Activated T-cell treated with anti-CD3 and anti-CD28 coated beads, Interleukin-2, amount 50 U/mL, for 48 hours (primary cell): ENCODE data around the gene TMEM232.

Experiments used
- DNase-seq, 2 experiments: peaks; one replicate each; pipeline ENCODE4 v3.0.0-alpha.2; 2020

The TMEM232 gene

DNA sequence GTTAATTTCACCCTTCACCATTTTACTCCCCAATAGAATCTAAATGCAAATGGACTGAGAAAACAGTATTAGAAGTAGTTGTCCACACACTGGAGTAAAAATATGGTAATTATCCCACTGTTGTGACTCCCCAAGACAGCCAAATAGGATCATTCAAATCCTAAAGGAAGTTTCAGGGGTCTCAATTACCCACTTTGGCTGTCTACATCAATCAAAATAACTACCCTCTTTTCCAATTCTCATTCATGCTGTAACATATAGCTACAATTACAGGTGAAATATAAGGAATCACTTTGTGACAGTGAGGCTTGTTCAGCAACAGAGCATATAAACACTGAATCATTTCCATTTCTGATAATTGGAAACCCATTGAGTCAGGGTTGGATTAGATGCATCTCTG lies 220.1 kb downstream of the TMEM232 start:
- DNase-seq: no peak

DNA sequence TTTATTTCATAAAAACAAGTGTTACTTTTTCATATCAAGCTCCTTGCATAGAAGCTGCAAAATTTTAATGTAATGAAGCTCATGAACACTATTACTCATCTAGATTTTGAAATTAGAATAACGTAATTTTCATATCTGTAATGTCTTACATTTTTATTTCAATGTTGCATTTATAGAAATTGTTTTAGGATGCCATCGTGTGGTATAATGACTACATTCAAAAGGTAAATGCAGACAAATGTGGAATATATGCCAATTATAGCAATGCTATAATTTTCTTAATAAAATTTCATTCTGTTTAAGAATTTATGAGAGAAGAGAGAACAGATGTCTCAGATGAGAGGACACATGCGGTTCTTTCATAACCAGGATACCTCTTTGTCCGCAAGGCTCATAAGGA lies 230.2 kb downstream of the TMEM232 start:
- no peak for DNase-seq

GRCh38 chr5:110492446-110492845 lies 234.0 kb downstream of the TMEM232 start:
- DNase-seq: no peak

GRCh38 chr5:110478895-110479294 lies 247.6 kb downstream of the TMEM232 start:
- DNase-seq: no peak

DNA sequence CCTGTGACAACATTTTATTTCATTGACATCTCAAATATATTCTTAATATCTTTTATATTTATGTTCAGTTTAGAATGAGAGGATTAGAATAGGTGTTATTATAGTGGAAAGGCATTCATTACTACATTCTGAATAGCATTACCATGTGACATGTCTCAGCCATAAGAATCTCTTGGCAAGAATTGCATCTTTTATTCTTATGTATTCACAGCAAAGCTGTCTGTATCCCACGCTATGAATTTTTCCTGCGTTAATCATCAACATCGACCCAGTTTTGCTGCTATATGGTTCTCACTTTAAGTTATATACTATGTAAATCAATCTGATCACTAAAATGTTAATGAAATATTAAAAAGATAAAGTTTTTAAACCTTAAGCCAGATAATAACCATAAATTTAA lies 248.6 kb downstream of the TMEM232 start:
- no peak for DNase-seq

DNA sequence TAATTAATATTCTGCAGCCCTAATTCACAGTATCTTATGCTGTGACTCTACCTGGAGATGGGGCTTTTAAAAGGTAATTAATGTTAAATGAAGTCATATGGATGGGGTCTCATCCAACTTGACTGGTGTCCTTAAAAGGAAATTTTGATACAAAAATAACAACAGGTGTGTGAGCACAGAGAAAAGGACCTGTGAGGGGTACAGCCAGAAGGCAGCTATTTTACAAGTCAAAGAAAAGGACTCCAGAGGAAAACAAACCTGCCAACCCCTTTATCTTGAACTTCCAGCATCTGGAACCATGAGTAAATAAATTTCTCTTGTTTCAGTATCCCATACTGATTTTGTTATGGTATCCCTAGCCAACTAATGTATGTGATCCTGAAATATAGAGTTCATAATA lies 250.3 kb downstream of the TMEM232 start:
- DNase-seq: no peak

- no peak for DNase-seq
These were observed 250.9 kb downstream of the TMEM232 start for GRCh38 chr5:110475529-110475928.

- no peak for DNase-seq
These were observed 257.0 kb downstream of the TMEM232 start for GRCh38 chr5:110469486-110469885.

- no peak for DNase-seq
These were observed 263.4 kb downstream of the TMEM232 start for GRCh38 chr5:110463106-110463505.

- DNase-seq: no peak
These were observed 265.6 kb downstream of the TMEM232 start for GRCh38 chr5:110460837-110461236.

DNA sequence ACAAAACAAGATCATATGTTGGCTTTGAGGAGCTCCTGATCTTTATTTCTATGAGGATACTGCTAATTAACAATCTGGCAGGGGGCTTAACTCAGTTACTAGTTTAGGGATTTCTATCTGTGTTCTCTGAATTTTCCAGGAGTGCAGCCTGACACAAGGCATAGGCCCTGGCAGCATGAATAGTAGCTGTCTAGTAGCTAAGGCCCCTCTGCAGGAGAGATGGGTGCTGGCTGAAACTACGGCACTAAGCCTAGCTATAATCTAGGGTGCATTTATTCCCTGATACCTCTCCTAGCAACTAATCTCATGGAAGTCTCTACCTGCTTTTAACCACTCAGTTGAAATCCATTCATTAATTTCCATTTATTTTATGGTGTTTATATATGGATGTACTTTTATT lies 268.2 kb downstream of the TMEM232 start:
- DNase-seq: no peak

DNA sequence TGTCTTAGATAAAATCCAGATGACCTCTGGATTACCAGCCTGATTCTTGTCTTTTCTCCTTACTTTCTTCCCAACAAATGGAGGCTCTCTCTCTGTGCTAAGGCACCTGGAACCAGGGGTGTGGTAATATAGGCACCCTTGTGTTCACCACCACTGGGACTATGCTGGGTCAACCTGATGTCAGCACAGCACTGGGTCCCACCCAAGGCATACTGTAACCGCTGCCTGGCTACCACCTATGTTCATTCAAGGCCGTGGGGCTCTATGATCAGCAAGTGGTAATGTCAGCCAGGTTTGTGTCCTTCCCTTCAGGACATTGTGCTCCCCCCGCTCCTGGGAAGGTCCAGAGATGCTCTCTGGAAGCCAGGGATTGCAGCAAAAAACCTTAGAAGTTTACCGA lies 283.6 kb downstream of the TMEM232 start:
- no peak for DNase-seq

DNA sequence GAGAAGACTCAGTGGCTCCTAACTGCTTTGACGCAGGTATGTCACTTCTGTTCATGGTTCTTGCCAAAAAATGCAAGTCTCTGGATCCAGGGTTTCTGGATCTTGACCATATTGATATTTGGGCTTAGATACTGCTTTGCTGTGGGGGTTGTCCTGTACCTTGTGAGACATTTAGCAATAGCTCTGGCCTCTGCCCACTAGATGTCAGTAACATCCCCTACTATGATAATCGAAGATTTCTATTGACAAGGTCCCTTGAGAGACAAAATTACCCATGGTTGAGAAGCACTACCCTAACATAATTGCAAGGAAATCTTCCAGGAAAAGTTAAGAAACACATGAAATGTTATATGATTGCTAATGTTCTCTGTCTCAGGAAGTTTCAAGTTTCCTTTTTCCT lies 285.4 kb downstream of the TMEM232 start:
- DNase-seq: no peak

- no peak for DNase-seq
These were observed 286.4 kb downstream of the TMEM232 start for GRCh38 chr5:110440058-110440457.

DNA sequence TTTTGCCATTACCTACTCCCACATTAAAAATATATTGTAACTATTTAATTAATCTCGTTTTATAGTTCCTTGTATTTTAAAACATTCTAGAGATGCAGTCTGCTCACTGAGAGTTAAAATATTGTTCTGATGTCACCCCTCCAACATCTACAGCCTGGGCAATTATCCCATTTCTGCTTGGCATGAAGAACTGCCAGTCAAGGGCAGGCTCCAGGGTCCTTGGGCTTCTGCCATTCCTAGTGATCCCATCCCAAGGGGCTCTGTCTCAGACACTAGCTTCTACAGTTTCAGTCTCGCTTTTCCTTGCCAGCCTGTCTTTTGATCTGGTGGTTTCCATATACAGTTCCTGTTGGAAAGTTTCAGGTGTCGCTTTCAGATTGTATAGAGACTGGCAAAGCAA lies 287.2 kb downstream of the TMEM232 start:
- DNase-seq: no peak

DNA sequence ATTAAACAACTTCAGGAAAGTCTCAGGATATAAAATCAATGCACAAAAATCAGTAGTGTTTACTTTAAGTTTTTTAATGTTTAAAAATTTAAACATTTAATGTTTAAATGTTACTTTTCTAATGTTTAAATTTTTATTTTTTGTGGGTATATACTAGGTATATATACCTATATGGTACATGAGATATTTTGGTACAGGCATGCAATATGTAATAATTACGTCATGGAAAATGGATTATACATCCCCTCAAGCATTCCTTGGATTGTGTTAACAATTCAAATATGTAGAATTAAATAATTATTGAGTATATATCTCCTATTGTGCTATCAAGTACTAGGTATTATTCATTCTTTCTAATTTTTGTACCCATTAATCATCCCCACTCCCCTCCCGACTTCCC lies 291.3 kb downstream of the TMEM232 start:
- DNase-seq: no peak

- no peak for DNase-seq
These were observed 294.9 kb downstream of the TMEM232 start for GRCh38 chr5:110431603-110432002.

GRCh38 chr5:110414360-110414759 lies 312.1 kb downstream of the TMEM232 start:
- DNase-seq: no peak

DNA sequence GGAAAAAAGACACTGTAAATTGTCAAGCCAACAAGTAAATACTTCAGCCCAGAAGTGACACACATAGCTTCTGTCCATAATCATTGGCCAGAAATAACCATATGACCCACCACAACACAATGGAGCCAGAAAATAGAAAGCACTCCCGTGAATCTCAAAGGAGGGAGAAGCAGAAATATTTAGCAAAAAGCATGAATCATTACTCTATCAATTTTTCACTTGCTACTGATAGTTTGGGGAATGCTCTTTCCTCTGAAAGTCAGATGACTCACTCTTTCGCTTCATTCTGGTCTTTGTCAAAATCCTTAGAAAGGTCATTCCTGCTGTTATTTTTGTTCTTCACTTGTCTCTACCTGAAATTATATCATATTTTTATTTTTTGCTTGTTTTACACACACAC lies 312.6 kb downstream of the TMEM232 start:
- DNase-seq: no peak

GRCh38 chr5:110409571-110409970 lies 316.9 kb downstream of the TMEM232 start:
- no peak for DNase-seq

GRCh38 chr5:110402562-110402961 lies 323.9 kb downstream of the TMEM232 start:
- DNase-seq: no peak

DNA sequence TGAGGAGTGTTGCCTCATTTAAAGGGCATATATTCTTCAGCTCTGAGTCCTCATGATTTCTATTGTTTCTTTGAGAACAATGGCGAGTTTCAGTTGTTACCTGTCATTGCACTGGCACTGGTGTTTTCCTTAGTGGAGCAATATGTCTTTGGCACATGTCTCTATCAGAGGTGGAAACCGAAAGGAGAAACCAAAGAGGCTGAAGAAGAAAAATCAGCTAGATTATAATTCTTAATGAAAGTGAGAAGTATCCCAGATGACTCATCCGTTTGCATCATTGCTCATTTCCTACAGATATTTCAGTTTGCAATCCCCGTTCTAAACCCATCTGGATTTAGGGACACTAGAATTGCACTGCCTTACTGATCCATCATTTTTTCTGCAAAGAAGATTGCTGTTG lies 324.6 kb downstream of the TMEM232 start:
- DNase-seq: no peak

GRCh38 chr5:110398951-110399350 lies 327.5 kb downstream of the TMEM232 start:
- DNase-seq: no peak

GRCh38 chr5:110397281-110397680 lies 329.2 kb downstream of the TMEM232 start:
- DNase-seq: no peak

DNA sequence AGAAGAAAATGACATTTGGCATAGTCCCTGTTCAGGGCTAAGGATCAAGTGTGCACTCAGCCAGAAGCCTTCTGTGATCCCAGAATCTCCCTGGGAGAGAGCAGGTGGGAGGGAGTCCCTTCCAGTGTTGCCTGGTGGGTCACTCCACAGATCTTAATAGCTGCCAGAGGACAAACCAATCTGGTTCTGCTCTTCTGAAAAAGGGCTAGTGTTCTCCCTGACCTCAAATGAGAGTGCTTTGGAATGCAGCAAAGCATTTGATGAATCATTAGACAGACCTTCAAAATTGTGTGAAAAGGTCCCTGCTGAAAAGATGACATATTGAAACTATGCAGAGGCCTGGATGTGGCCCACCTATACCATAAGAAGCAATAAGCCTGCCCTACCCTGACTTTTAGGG lies 339.7 kb downstream of the TMEM232 start:
- no peak for DNase-seq

GRCh38 chr5:110383231-110383630 lies 343.2 kb downstream of the TMEM232 start:
- DNase-seq: no peak
